OCI-LY3 (cell line): ENCODE measurements around the gene FUT8.

ENCODE experiments used
- EZH2phosphoT487 ChIP-seq: fragments of 200-600 bp; shearing (Covaris generic); IDR thresholded peaks from 2 replicates; pipeline ENCODE4 v1.6.1; 2018; ENCODE audit warnings: antibody characterized with exemption, mixed run types, low read depth
- TF ChIP-seq, protein P1 (sequence below): fragments of 200-600, 300-600 bp; sonication (generic); IDR thresholded peaks from 2 replicates; pipeline ENCODE4 v1.5.1; 2014; ENCODE audit warnings: antibody characterized with exemption, low read length, low read depth

DNA sequence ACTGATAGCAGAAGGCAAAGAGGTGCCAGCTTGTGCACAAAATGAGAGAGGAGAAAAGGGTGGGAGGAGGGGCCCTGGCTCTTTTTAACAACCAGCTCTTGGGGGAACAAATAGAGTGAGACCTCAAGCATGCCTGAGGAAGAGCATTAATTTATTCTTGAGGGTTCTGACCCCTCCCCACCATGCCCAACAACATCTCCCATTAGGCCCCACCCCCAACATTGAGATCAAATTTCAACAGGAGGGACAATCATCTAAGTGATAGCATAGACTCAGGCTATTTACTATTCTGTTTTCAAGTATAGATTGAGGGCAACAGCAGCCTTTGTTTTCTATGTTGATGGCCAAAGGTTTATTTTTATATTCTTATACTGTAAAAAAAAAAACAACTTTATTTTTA, 59.7 kb downstream of the FUT8 start:
- TF ChIP-seq, protein P1, sequence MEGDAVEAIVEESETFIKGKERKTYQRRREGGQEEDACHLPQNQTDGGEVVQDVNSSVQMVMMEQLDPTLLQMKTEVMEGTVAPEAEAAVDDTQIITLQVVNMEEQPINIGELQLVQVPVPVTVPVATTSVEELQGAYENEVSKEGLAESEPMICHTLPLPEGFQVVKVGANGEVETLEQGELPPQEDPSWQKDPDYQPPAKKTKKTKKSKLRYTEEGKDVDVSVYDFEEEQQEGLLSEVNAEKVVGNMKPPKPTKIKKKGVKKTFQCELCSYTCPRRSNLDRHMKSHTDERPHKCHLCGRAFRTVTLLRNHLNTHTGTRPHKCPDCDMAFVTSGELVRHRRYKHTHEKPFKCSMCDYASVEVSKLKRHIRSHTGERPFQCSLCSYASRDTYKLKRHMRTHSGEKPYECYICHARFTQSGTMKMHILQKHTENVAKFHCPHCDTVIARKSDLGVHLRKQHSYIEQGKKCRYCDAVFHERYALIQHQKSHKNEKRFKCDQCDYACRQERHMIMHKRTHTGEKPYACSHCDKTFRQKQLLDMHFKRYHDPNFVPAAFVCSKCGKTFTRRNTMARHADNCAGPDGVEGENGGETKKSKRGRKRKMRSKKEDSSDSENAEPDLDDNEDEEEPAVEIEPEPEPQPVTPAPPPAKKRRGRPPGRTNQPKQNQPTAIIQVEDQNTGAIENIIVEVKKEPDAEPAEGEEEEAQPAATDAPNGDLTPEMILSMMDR, result no peak
- TF ChIP-seq EZH2phosphoT487, result no peak
